GM18870 (cell line): ENCODE results near the gene DAP.
"Not testable (repeated sequence)": the region's sequence is repeated elsewhere in the genome, so short reads cannot be mapped to it uniquely, and the experiment has no call there.

Experiments used
- ATAC-seq: cut with Tn5 transposase; IDR thresholded peaks from one replicate; pipeline ENCODE4 v1.9.1; 2021; ENCODE audit warnings: moderate library complexity; ENCODE audit not compliant: unreplicated experiment

DAP gene

DNA sequence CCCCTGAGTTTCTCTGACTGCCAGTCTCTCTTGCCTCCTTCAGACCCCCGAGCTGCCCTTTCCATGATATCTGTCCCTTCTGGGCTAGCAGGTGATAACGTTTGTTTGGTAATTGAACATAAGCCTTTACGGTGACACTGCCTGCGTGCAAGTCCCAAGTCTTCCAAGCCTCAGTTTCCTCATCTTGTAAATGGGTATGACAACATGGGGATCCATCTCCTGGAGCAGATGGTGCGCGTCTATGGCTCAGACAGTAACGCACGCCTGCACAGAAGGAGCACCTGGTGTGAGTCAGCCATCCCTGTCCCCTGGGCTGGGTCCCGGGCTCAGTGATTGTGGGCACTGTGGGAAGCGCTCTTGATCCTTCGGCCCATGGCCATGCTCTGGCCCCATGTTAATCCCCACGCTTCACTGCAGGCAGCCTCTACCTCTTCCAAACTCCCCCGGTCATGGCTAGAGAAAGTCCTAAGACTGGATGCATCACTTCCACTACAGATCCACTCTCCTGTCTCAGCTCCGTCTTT, 85.8 kb downstream of the DAP start:
- ATAC-seq: no peak

DNA sequence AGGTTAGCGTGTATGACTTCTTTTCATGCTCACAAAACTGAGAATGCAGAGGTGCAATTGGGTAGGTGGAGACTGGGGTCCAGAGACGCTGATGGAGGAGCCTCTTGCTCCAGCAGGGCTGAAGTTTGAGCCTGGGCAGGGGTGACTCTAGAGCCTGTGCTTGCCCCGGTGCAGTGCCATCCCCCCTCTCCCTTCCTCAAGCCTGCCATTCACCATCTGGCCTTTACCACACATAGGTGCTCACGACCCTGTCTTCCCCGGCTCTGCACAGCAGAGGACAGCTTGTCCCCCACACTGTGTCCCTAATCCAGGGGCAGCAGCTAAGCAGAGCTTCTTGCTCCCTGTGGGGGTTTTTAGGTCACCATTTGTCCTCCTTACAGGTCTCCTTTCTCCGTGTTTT, 86.5 kb downstream of the DAP start:
- ATAC-seq: no peak

DNA sequence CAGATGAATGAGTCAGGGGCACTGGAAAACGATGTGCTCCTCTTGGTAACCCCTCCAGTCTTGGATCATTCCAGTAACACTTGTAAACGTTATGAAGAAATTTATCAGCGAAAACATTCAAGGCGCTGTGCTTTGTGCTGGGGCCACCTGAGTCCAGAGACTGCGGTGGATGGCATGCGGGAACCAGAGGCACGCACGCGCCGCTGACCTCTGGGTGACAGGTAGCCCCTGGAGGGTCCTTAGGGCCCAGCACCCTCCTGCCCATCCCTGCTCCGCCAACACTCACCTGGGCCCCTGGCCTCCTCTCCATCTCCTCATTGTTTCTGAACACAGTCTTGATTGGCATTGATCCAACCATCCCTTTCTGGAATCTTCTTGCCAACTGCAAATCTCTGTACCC, 86.9 kb downstream of the DAP start:
- ATAC-seq: no peak

DNA sequence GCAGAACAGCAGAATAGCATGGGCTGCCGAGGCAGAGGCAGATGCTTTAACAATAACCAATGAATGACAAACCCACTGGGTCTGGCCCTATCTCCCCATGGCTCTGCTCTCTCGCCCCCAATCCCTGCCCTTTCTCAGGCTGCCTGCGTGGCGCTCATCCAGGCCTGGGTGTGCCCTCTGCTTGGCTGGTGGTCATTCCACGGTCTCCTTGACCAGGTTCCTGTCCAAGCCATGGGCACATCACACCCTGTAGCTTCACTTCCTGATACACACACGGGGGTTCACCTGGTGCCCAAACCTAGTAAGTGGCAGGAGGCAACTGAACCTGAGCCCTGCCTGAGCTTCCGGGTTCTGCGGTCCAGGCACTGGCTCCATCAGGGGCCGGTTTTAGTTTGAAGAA, 87.6 kb downstream of the DAP start:
- ATAC-seq: no peak

DNA sequence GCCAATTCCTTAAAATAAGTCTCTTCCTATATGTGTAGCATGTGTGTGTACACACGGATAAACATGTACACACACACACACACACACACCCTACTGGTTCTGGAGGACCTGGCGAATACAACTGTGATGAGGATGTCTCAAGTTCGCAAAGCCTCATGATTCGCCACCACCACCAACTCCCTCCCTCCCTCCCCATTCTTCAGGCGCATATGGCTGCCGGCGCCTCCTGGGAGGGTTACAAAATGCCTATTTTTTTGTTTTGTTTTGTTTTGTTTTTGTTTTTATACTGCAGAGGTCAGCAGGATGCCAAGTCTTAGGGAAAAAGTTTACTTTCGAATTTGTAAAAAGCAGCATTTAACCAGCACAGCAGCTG, 88.0 kb downstream of the DAP start:
- no peak for ATAC-seq

DNA sequence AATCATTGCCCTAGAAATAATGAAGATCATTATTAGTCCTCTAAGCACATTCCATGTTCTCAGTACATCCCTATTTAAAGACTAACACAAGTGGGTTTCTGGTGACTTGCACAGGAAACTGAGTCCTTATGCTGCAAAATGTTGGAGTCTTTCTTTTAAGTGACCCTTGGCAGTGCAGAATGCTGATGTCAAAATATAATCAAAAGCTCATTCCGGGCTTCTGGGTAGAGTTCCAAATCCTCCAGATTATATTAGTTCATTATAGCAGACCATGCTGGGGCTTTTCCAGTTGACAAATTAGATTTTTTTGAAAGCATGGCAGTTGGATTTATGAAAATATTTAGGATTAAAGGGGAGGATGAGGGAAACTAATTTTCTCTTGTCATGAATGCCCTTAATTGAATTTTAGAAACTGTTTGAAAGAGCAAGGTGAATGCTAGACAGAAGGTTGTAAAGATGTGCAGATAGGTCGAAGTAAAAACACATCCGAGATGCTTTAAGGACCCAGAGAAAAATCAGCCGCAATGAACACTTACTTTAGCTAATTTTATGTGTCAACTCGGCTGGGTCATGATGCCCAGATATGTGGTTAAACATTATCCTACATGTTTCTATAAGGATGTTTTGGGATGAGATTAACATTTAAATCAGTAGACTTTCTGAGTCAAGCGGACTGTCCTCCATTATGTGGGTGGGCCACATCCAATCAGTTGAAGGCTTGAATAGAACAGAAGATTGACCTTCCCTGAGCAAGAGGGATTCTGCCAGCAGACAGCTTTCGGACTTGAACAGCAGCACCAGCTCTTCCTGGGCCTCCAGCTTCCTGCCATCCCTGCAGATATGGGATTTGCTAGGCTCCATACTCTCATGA, 88.7 kb downstream of the DAP start:
- ATAC-seq: no peak

DNA sequence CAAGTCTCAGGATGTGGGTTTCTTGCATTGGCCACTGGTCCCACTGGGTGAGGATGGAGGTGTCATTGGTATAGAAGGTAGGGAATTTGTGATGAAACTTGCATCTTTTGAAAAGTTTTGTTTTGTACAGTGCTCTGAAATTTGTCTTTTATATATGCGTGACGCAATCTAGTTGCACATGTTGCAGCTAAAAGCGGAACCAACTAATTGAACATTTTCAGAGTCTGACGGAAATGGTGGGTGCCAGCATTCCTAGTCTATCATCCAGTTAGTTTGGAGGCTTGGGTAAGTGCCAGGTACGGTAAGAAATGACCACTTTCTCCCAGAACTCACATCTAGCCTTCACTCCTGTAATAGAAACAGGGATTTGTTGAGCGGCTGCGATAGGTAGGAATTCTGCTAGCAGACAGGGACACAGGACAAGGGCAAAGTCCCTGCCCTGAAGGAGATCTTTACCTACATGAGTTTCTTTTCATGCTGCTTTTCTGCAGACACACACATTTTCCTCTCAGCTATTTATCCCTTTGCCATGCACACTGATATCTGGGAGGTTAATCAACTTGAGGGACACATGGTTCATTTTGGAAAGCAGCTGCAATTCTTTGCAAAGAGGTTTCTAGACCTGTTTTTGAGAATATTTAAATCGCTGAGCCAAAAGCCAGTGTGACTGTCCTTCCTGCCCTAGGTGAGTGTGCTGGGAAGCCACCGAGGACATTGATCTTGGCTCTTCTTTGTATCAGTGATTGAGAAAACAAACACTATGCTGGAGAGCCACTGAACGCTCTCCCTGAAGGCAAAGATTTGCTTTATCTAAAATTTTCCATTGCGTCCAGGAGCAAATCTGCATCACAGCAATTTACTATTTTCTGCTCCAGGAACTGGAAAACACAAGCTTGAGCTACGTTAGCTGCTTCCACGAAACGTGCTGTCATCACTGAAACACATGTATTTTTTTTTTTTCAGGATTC, 89.7 kb downstream of the DAP start:
- ATAC-seq: no peak

DNA sequence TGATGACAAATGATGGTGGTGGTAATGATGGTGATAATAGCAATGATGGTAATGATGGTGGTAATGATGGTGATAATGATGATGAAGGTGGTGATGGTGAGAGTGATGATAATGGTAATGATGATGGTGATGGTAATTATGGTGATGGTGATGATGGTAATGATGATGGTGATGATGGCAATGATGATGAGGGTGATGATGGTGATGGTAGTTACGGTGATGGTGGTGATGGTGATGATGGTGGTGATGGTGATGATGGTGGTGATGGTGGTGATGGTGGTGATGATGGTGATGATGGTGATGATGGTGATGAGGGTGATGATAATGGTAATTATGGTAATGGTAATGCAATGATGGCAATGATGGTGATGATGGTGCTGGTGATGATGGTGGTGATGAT, 91.1 kb downstream of the DAP start:
- no peak for ATAC-seq

DNA sequence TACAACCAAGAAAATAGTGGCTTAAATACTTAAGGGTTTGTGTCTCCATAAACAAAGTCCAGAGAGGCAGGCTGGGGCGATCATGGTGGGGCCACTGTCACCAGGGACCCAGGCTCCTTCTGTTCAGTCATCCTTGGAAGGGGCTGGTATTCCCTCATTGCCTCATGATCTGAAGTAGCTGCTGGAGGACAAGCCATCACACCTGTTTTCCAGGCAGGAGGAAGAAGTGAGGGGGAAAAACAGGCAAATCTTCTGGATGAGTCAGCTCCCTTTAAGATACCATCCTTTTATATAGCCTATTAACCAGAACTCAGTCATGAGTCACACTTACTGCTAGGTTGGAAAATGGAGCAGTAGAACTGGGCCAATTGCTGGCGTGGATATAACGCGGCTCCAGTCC, 92.3 kb downstream of the DAP start:
- ATAC-seq: no peak

DNA sequence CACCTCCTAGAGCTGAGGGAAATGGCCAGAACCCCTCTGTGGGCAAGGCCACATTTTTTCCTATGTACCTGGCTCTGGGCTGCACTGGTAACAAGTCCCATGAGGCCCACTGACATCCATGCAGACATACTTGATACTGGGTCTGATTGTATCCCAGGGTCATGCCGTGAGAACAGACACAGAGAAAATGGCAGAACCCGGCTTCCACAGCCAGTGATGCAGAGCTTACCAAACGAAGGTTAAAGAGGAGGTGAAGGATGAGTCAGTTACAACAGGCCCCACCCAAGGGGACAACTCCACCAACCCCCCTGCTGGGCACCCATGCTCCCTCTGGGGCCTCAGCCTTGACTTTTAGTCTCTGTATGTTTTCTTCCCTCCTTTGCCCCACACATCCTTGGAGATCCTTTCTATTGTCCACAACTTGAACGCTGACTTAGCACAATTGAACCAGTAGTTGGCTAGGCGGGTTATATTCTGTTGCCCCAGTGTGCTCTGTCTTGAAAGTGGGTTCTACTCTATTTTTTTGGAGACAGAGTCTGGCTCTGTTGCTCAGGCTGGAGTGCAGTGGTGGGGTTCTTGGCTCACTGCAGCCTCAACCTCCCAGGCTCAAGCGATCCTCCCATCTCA, 93.5 kb downstream of the DAP start:
- no peak for ATAC-seq

DNA sequence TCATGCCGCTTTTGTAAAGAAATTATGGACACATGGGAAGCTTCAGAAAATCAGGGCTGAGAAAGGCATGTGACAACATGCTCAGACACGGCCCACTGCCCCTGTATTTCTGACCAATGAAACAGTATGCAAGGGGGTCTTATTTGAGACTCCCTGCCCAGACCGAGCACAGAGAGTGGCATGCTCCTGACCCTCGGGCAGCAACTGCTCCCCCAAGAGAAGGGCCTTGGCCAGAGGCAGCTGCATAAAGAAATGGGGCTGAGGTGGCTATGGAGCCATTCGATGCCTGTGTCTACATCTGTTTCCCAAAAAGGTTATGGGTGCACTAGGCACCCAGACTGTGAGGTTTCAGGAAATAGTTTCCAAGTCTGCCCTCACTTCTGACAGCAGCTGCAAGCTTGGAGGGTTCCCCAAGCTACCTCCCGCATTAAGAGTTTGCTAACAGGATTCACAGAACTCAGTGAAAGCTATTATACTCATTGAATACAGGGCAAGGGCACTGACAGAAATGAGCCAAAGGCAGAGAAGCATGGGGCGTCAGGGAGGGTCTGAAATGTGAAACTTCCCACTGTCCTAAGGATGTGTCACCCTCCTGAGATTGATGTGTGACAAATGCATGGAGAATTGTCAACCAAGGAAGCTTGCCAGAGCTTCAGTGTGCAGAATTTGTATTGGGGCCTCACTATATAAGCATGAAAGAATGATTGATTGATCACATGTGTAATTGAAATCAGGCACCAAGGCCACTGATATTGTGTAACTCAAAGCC, 94.3 kb downstream of the DAP start:
- no peak for ATAC-seq

DNA sequence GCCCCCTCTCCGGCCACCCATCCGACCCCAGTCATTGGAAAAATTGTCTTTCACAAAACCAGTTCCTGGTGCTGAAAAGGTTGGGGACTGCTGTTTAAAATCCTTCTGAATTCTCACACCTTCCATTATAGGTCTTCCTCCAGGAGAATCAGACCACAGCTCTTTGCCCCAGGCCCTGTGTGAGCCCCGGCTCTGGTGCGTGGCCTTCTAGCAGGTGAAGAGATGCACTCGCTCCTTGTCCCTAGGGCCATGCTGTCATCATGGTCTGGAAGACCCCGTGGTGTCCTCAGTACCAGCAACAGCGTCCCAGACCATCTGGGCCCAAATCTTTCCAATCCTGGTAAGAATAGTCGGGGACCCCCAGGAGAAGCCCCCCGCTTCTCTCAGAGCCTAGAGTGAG, 95.2 kb downstream of the DAP start:
- no peak for ATAC-seq

DNA sequence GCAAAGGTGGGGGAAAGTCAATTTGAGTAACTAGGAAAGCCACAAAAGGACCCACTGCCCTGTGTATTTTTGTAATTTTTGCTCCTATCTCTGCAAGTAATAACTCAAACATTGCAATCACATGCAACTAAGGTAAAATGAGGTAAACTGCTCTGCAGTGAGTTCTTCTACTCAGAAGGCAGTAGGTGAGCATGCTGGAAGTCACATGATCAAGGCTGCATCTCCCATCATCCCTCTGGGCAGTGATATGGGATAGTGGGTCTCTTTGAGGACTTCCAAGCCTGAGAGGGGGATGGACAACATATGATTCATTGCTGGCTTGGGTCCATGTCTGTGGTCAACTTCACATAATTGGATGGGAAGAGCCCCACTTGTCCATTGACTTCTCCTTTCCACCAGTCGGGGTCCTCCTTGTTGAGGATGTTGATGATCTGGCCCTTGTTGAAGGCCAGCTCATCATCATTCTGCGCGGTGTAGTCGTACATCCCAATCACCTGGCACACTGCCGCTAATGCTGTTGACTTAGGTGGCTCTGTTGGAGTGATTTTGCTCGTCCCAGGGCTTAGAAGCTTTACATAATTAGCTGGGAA, 96.8 kb downstream of the DAP start:
- ATAC-seq: not testable (repeated sequence)

DNA sequence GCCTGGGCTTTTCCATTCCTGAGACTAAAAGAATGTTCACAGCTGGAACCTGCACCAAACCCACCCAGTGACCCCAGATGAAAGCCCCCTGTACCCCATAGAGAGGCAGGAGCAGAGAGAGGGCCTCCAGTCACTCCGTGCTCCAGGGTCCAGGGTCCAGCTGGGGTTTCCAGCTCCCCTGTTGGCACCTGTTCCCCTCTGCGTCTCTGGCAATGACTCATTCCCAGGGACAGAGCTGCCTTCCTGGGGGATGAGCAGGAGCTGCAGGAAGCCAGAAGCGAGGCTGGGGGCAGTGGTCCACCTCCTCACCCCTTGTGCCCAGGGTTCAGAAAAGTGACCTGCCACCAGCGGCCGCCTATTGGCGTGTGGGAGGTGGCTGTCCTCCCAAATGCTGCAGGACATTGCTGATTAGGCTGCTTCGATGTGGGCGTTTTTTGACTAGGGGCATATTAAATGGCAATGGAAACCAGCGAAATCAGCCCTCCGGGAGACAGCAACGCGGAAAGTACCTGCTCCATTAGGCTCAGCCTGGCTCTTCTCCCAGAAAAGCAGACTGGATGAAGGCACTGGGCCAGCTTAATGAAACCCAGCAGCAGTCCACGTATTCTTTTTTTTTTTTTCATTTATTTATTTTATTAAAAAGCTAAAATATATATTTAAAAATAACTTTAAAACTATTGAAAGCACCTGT, 97.4 kb downstream of the DAP start:
- ATAC-seq: no peak

DNA sequence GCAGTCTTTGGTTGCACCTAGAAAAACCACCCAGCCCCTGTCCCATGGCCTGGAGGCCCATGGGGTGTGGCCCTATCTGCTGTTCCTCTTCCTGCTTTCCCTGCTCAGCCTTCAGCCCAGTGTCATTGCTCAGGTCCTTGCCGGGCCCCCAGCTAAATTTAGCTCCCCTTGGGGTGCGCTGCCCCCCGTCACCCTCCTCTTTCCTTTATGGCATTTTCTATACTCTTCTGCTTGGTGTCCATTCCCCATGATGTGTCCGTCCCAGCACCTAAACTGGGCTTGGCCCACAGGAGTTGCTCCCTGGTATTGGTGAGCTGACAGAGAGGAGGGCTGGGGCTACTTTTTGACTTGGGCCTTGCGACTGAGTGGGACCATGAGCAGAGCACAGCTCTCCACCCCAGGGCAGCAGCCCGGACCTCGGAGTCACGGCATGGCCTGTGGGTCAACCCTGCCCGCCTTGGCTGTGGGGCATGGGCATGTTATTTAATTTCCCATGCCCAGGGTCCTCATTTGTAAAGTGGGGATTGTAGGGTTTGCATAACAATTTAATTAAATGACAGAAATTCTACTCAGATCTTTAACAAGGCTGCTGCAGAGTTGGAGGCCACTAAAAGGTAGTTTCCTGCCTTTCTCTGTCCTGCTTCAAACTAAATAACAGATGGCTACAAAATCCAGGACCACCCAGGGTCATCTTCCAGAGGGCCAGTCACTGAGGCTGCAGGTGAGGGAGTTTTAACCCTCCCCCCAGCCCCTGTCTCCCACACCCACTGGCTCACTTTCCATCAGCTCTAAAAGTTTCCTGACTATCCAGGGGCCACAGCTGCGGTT, 98.2 kb downstream of the DAP start:
- ATAC-seq: no peak

DNA sequence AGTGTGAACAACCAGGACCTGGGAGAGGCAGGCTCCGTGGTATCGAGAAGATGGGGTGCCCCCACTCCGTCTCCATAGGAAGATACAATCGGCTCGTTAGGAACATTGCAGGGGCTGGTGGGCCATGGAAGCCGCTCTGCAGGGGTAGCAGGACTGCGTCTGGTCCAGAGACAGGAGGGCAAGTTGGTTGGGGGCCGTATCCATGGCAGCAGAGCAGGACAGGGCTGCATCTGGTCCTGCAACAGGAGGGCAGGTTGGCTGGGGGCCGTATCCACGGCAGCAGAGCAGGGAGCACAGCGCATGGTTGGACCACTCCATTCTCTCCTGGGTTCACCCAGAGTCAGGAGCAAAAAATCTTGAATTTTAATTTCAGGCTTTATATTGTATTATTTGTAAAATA, 99.0 kb downstream of the DAP start:
- no peak for ATAC-seq

DNA sequence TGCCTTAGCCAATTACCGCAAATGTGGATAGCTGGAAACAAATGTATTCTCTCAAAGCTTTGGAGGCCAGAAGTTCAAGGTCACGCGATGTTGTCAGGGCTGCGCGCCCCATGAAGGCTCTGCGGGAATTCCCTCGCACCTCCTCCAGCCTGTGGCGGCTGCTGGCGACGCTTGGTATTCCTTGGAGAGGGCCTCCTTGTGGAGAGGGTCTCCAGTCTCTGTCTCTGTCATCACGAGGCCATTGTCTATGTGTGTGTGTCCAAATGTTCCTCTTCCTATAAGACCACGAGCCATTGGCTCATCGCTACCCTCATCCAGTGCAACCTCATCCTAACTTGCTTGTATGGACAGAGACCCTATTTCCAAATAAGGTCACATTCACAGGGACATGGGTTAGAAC, 99.6 kb downstream of the DAP start:
- ATAC-seq: no peak

DNA sequence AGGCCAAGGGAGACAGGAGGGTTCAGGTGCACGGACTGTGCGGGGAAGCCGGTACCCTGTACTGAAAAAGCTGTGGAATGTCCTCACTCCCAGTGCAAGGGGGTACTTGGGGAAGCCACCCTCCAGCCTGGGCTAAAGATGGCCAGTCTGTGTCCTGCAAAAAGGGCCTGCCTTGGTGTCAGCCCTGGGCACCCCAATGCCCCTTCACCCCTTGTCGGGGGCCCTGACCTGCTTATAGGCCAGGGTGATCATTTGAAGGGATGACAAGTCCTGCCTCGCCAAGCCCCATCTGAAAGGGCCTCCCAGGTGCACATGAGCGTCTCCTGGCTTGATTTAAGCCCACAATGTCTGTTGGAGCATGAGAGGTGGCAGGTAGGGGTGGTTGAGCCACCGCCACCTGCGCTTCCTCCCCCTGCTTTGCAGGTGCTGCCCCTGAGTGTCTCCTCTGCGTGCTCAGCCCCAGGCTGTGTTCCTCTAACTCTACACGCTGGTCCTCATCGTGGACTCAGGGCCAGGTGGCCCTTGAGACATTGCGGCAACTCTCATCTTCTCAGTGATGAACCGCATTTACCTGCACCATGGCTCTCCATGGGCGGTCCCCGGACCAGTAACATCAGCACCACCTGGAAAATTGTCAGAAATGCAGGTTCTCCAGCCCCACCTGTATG, 100.2 kb downstream of the DAP start:
- no peak for ATAC-seq
